Naive B cell (primary cell): ENCODE data around the gene CD46. TPM values are rescaled to one million over a fixed set of nuclear protein-coding genes. Genes with fewer than 3 reads are reported as not detected.

ENCODE experiments used
- ATAC-seq, 2 donors: fragments of 150-1000 bp; cut with Tn5 transposase; 2 replicates each; pipeline ENCODE4 v1.10.0; 2021; ENCODE audit warnings: low read depth in 2 of 2, mild to moderate bottlenecking in 2 of 2, moderate library complexity in 2 of 2
- DNase-seq: peaks from one replicate; pipeline ENCODE4 v3.0.0; 2022
- H3K27ac Mint-ChIP-seq, 6 donors: one replicate each; pipeline ENCODE4 v1.8.0; 2020 to 2022; ENCODE audit warnings: mild to moderate bottlenecking in 6 of 6, mixed read lengths in 6 of 6, moderate library complexity in 5 of 6, inconsistent platforms in 2 of 6
- H3K27me3 Mint-ChIP-seq, 3 donors: one replicate each; pipeline ENCODE4 v1.8.0; 2021 to 2022; ENCODE audit warnings: mixed read lengths in 3 of 3, mild to moderate bottlenecking in 1 of 3
- H3K36me3 Mint-ChIP-seq, 2 donors: one replicate each; pipeline ENCODE4 v1.8.0; 2020 to 2022; ENCODE audit warnings: mixed read lengths in 2 of 2, inconsistent platforms in 1 of 2, mild to moderate bottlenecking in 1 of 2
- H3K4me1 Mint-ChIP-seq, 3 donors: one replicate each; pipeline ENCODE4 v1.8.0; 2020 to 2022; ENCODE audit warnings: mixed read lengths in 3 of 3, inconsistent platforms in 1 of 3, mild to moderate bottlenecking in 1 of 3, moderate library complexity in 1 of 3
- H3K4me3 Mint-ChIP-seq, 8 donors: one replicate each; pipeline ENCODE4 v1.8.0; 2020 to 2022; ENCODE audit warnings: mild to moderate bottlenecking in 8 of 8, mixed read lengths in 8 of 8, moderate library complexity in 8 of 8, inconsistent platforms in 2 of 8
- H3K9me3 Mint-ChIP-seq, 7 donors: one replicate each; pipeline ENCODE4 v1.8.0; 2020 to 2022; ENCODE audit warnings: mixed read lengths in 7 of 7, mild to moderate bottlenecking in 5 of 7, inconsistent platforms in 2 of 7, moderate library complexity in 1 of 7
- polyA plus RNA-seq, 6 donors: library from polyadenylated mRNA; unstranded; fragments of 300-500 nt; fragmentation: Illumina TruSeq; gene quantifications; one replicate each; pipeline ENCODE4 v1.2.3, GENCODE V29; 2021; ENCODE audit warnings: low read depth in 6 of 6

Gene CD46
- polyA plus RNA-seq, 6 donors from 2014 or later: 75.9 to 140 (median 98.2) TPM

DNA sequence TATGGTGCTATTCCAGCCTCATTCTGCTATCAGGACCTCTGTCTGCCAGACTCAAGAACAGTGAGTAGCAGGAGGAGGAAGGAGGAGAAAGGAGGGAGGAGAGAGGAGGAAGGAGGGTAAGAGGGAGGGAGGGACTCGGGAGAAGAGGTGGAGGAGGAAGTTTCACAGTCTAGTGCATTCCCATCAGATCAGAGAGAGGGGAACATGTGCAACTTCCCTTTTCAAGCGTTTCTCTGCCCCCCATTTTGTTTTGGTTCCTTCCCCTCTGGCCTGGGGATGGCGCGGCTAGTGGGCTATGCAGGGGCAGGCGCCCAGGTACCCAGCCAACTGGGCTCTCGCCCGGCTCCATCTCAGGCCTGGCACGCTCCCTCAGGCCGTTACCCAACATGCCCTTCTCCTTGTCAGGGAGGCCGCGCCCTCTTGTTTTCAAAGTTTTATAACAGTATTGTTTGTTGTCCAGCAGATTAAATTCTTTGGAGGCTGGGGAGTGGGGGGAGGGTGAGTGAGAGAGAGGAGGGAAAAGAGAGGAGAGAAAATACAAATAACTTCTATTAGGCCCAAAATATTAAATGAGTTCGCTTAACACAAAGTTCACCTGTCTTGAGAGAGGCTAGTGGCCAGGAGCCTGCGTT, 56.0 kb downstream of the CD46 start:
- DNase-seq: peak; percentile 63
- H3K4me1 Mint-ChIP-seq: peaks cover 48 to 58% (median 49%) of the 10 kb centered on the region in 3 donors
- peaks cover 0 to 2% (median 0%) of the 10 kb centered on the region in 7 donors for H3K9me3 Mint-ChIP-seq
- peak overlapping the region; percentile 76 to 96 (median 94) for H3K27ac Mint-ChIP-seq
- no peaks in the 10 kb centered on the region for H3K27me3 Mint-ChIP-seq
- peaks cover 9 to 32% of the 10 kb centered on the region in 2 donors for H3K36me3 Mint-ChIP-seq
- ATAC-seq: peak; percentile 76 to 81
- peak overlapping the region in 6 of 8 donors; percentile 43 to 77 (median 60) for H3K4me3 Mint-ChIP-seq

DNA sequence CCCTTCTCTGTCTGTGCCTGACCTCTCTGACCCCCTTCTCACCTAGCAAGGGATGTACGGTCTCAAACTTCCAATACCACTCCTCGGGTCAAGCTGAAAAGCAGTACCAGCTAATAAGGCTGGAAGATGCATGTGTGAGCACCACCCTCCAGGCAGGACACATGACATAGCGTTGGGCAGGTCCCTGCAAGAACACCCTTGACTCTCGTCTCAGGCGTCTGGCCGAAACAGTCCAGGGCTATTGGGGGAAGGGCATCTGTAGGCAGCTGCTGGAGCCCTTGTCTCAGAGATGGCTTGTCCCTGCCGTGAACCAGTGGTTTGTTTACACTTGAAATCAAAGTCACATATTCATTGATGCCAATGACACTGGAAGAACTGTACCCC, 56.5 kb downstream of the CD46 start:
- H3K4me1 Mint-ChIP-seq: peaks cover 49 to 63% (median 53%) of the 10 kb centered on the region in 3 donors
- H3K4me3 Mint-ChIP-seq: peak overlapping the region in 3 of 8 donors; percentile 54 to 77 (median 69)
- ATAC-seq (no peak), DNase-seq (no peak)
- H3K27me3 Mint-ChIP-seq: no peaks in the 10 kb centered on the region
- H3K36me3 Mint-ChIP-seq: peaks cover 9 to 36% of the 10 kb centered on the region in 2 donors
- peak overlapping the region; percentile 59 to 96 (median 90) for H3K27ac Mint-ChIP-seq
- peaks cover 0 to 2% (median 0%) of the 10 kb centered on the region in 7 donors for H3K9me3 Mint-ChIP-seq

DNA sequence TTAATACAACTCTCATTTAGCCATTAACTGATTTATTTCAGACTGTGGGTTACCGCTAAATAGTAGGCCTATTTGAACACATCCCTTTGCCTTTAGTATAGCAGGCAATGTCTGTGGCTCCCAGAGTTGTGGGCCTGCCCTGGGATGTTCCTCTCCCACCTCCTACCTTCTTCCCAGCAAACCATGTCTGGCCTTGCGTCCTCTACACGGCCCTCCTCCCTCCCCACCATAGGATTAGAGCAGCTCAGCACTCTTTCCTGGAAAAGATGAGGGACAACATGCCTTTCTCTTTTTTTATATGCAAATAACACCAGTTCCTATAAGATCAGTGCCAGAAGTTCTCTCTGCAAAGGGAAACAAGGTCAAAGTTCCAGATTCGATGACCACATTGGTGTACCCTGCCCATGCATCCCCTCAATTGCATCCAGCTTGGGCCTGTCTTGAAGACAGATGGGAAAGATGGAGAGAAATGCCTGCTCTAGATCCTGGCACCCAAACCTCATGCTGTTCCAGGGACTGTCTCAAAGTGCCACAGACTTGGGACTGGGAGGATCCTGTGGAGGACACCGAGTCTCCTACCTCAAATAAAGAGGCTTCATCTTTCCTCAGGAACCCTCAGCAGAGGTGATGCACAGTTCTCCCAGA, 57.2 kb downstream of the CD46 start:
- Mint-ChIP-seq H3K4me1 (peaks cover 56 to 71% (median 60%) of the 10 kb centered on the region in 3 donors), H3K36me3 (peaks cover 9 to 39% of the 10 kb centered on the region in 2 donors), H3K9me3 (peaks cover 0 to 2% (median 0%) of the 10 kb centered on the region in 7 donors), H3K27me3 (no peaks in the 10 kb centered on the region), H3K27ac (peak overlapping the region; percentile 61 to 90 (median 78)), H3K4me3 (peak overlapping the region in 2 of 8 donors; percentile 15 to 30)
- DNase-seq (no peak), ATAC-seq (no peak)

DNA sequence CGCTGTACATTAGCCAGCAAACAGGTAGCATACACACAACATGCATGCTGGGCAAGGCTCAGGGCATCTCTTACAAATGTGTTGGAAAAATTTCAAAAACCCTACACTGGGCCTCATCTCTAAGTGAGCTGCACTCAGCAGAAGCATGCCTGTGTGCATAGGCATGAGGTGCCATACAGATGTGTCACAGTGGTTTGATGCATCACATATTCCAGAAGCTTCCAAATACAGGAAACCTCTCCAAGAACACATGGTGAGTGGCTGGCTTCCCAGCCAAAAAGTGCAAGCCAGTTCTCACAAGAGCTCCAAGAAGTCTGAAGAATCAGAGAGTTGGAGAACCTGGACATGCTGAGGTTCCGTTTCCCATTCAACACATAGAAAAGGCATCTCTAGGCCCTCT, 58.3 kb downstream of the CD46 start:
- no peak for ATAC-seq
- Mint-ChIP-seq H3K4me1 (peaks cover 61 to 79% (median 70%) of the 10 kb centered on the region in 3 donors), H3K27ac (peak overlapping the region; percentile 20 to 93 (median 80)), H3K4me3 (no peak overlapping the region), H3K27me3 (no peaks in the 10 kb centered on the region), H3K9me3 (peaks cover 0 to 2% (median 0%) of the 10 kb centered on the region in 7 donors), H3K36me3 (peaks cover 9 to 39% of the 10 kb centered on the region in 2 donors)
- DNase-seq: no peak

DNA sequence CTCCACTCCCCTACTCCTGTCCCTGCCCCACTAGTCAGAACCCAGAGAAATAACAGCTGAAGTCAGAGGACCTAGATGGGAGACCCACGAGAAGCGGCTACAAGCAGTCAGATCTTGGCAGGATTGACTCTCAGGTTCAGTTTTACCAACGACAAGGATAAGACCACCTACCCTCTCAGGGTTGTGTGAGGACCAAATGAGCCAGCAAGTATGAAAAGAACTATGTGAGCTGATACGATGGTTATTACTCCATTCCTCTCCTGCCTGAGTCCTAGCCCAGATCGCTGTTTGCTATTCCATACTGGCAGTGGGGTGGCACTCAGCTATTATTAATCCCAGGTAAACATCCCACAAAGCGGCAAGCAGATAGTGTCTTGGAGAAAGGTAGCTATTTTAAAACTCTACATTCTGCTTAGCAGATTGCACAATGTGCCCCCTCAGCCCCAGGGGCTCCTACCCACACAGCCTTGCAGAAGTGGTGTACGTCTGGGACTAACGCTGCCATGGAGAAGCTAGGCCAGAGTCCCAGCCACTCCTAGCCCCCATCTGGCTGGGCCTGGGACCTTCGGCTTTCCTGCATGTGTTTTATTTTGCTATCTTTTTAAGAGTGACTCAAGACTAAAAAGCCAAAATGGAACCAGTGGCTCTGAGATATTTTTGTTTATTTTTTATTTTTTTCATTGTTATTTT, 58.9 kb downstream of the CD46 start:
- Mint-ChIP-seq H3K36me3 (peaks cover 9 to 44% of the 10 kb centered on the region in 2 donors), H3K27ac (peak overlapping the region in 5 of 6 donors; percentile 20 to 93 (median 51)), H3K4me3 (no peak overlapping the region), H3K27me3 (no peaks in the 10 kb centered on the region), H3K4me1 (peaks cover 65 to 84% (median 76%) of the 10 kb centered on the region in 3 donors), H3K9me3 (peaks cover 0 to 2% (median 0%) of the 10 kb centered on the region in 7 donors)
- DNase-seq (no peak), ATAC-seq (no peak)

DNA sequence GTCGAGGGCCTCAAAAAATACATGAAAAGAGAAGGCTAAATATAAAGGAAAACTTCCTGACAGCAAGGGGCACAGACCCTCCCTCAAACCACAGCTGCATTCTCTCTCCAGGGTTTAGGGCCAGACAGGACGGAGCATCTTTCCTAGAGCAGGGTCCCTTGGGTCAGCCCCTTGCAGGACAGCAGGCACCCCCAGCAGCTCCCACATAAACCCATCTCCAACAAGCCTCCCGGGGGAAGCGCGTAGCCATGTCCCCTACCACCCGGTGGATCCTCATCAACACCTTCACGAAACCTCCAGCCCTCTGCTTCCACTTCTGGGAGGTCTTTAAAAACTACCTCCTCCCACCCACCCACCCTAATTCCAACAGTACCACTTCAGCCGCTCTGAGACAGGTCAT, 59.5 kb downstream of the CD46 start:
- Mint-ChIP-seq H3K4me1 (peaks cover 71 to 85% (median 81%) of the 10 kb centered on the region in 3 donors), H3K9me3 (peaks cover 0 to 2% (median 0%) of the 10 kb centered on the region in 7 donors), H3K36me3 (peaks cover 9 to 49% of the 10 kb centered on the region in 2 donors), H3K4me3 (no peak overlapping the region), H3K27me3 (no peaks in the 10 kb centered on the region), H3K27ac (peak overlapping the region in 3 of 6 donors; percentile 41 to 90 (median 80))
- ATAC-seq (no peak), DNase-seq (no peak)

DNA sequence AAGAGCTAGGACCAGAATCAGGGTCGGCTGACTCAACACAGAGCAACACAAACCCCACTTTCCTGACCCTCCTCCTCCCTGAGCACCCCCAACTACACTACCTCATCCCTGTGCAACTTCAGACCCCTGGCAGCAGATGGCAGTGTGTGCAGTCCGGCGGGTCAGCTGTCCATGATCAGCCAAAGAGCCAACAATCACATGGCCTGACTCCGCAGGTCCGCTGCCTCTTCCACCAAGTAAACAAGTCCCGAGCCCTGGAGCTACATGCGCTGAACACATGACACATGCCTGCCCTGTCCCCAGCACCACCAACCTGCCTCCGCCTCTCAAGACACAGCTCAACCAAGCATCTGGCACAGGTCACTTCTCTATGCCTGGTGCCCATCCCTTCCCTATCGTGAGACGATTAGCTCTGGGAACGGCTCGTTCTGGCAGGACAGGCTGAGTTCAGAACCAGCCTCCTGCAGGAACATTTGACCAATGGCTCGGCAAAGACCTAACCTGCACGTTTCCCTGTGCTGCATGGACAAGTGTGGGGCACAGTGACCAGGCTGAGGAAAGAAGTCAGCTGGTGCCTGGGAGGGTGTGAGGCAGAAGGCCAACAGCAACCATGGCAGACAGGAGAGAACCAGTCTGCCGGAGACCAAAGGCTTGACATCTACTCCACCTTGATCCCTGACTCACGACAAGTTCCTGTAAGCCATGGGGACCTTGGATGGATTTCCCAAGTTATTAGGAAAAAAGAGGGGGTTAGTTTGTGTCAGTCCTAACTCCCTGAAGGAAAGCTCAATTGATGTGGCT, 60.3 kb downstream of the CD46 start:
- peaks cover 70 to 85% (median 81%) of the 10 kb centered on the region in 3 donors for H3K4me1 Mint-ChIP-seq
- H3K9me3 Mint-ChIP-seq: peaks cover 0 to 2% (median 0%) of the 10 kb centered on the region in 7 donors
- DNase-seq (no peak), ATAC-seq (no peak)
- H3K36me3 Mint-ChIP-seq: peaks cover 9 to 47% of the 10 kb centered on the region in 2 donors
- peak overlapping the region in 2 of 8 donors; percentile 5 to 26 for H3K4me3 Mint-ChIP-seq
- H3K27ac Mint-ChIP-seq: peak overlapping the region; percentile 70 to 87 (median 77)
- H3K27me3 Mint-ChIP-seq: no peaks in the 10 kb centered on the region

DNA sequence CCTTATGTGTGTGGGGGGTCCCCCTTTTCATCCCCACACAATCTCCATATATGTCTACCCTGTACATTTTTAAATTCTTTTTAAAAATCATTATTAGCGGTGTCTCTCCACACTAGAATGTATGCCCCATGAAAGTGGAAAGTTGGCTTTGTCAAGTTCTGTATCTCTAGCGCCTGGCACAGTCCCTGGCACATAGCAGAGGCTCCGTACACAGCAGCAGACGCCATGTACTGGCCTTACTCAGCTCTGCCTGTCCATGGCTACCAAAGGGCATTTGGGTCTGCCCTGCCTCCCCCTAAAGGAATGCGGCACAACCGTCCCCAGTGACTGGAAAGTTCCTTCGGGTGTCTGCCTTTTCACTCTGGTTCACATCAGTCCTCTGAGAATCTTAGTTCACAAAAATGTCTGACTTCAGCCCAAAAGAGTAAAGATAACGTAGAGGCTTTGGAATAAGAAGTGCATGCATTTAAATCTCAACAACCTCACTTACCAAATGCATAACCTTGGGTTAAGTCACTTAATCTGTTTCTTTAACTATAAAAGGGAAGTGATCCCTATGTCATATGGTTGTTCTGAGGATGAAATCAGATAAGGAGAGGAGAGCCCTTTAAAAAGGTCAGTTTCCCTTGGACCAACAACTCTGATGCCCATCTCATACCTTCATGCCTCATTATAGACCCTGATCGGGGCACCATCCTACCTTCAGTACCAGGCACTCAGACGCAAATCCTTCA, 61.1 kb downstream of the CD46 start:
- peak overlapping the region in 4 of 6 donors; percentile 40 to 86 (median 69) for H3K27ac Mint-ChIP-seq
- no peaks in the 10 kb centered on the region for H3K27me3 Mint-ChIP-seq
- no peak for DNase-seq
- H3K4me1 Mint-ChIP-seq: peaks cover 68 to 84% (median 81%) of the 10 kb centered on the region in 3 donors
- H3K36me3 Mint-ChIP-seq: peaks cover 9 to 56% of the 10 kb centered on the region in 2 donors
- peak; percentile 16 to 46 for ATAC-seq
- no peak overlapping the region for H3K4me3 Mint-ChIP-seq
- no peaks in the 10 kb centered on the region for H3K9me3 Mint-ChIP-seq

DNA sequence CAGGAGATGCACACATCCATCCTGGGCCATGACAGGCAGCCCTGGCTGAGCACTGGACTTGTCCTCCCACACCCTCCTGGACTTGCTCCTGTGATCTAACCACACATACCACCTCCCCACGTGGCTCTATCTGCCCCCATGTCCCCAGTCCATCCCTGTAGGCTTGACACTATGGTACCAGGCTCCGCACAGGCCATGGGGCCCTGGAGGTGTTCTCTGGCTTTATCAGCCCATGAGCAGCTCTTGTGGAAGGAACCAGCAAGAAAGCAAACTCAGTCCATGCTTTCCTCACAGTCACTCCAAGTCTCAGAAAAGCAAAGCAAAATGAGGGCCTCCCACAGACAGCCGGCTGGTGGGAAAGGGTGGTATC, 61.6 kb downstream of the CD46 start:
- DNase-seq (no peak), ATAC-seq (peak in 1 of 2 donors; percentile 15)
- Mint-ChIP-seq H3K9me3 (no peaks in the 10 kb centered on the region), H3K27me3 (no peaks in the 10 kb centered on the region), H3K27ac (peak overlapping the region in 4 of 6 donors; percentile 15 to 86 (median 70)), H3K36me3 (peaks cover 5 to 54% of the 10 kb centered on the region in 2 donors), H3K4me1 (peaks cover 64 to 79% (median 77%) of the 10 kb centered on the region in 3 donors), H3K4me3 (peak overlapping the region in 1 of 8 donors; percentile 21)

DNA sequence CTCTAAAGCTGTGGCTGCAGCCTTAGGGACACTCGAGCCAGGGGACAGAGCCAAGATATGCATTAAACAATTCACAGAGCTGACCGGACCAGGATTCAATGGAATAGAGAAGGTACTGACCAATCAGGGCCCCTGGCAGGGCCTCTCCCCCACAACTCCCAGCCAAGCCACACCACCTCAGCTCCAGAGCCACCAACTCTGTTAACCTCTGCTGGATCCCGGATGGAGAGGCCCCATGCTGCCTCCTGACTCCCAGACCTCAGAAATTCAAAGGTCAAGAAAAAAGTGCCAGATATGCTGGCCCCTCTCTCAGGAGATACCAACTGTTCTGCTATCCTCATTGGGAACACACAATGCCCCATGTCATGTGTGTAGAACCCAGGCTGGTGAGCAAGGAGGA, 62.1 kb downstream of the CD46 start:
- H3K9me3 Mint-ChIP-seq: no peaks in the 10 kb centered on the region
- DNase-seq (no peak), ATAC-seq (no peak)
- H3K4me1 Mint-ChIP-seq: peaks cover 60 to 78% (median 76%) of the 10 kb centered on the region in 3 donors
- H3K27me3 Mint-ChIP-seq: no peaks in the 10 kb centered on the region
- H3K27ac Mint-ChIP-seq: peak overlapping the region in 3 of 6 donors; percentile 80 to 85 (median 84)
- peak overlapping the region in 2 of 8 donors; percentile 21 to 52 for H3K4me3 Mint-ChIP-seq
- H3K36me3 Mint-ChIP-seq: peaks cover 3 to 50% of the 10 kb centered on the region in 2 donors

DNA sequence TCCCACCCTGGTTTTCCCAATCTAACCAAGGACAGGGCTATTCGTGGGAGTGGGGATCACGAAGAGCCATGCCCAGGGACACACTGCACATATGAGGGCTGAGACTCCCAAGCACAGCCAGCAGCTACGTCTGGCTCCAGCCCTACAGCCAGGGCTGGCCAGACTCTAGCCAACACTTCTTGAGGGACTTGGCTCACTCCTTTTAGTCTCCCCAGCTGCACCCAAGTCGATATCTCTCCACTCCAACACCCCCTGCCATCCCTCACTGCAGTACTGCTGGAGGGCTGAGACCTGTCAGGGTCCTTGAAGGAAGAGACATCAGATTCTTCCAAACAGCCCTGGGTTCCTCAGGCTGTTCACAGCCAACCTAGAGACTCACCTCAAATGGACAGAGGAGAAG, 62.6 kb downstream of the CD46 start:
- Mint-ChIP-seq H3K36me3 (peaks cover 0 to 44% of the 10 kb centered on the region in 2 donors), H3K4me3 (no peak overlapping the region)
- no peak for ATAC-seq

DNA sequence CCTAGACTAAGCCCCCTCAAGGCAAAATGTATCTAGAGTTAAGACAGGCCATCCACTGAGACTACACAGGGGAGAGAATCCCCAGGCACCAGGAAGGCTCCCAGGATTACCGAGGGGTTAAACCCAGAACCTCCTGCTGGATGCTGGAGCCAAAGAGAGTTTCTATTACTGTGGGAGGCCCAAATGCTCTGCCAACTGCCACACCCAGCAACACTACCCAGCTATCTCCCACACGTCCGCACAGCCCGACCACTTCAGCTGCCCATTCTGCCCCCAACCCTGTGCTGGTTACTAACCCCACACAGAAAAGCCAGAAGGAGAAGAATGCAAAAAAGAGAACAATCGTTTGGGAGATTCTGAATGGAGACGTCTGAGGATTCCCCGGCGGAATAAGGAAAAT, 63.6 kb downstream of the CD46 start:
- no peaks in the 10 kb centered on the region for H3K27me3 Mint-ChIP-seq
- H3K36me3 Mint-ChIP-seq: peaks cover 4 to 48% of the 10 kb centered on the region in 2 donors
- DNase-seq (no peak), ATAC-seq (no peak)
- H3K9me3 Mint-ChIP-seq: no peaks in the 10 kb centered on the region
- H3K4me3 Mint-ChIP-seq: no peak overlapping the region
- peak overlapping the region in 4 of 6 donors; percentile 24 to 99 (median 46) for H3K27ac Mint-ChIP-seq
- peaks cover 63 to 84% (median 77%) of the 10 kb centered on the region in 3 donors for H3K4me1 Mint-ChIP-seq

More for the DNA sequence above, 62.6 kb downstream of the CD46 start:
- Mint-ChIP-seq H3K27ac (peak overlapping the region in 4 of 6 donors; percentile 12 to 84 (median 52)), H3K9me3 (no peaks in the 10 kb centered on the region), H3K27me3 (no peaks in the 10 kb centered on the region), H3K4me1 (peaks cover 56 to 78% (median 76%) of the 10 kb centered on the region in 3 donors)
- DNase-seq: no peak
